Keratinocyte (primary cell): ENCODE results near the gene CUL1. TPM values are rescaled to one million over a fixed set of nuclear protein-coding genes. Genes with fewer than 3 reads are reported as not detected.

ENCODE experiments used
- DNase-seq: peaks from one replicate; pipeline ENCODE4 v3.0.0-alpha.2; 2011; ENCODE audit warnings: low read depth, missing footprints, low spot score
- FAIRE-seq: peaks from 2 replicates; lab custom pipeline; 2011; peaks lifted over from hg19 to GRCh38; lab: Jason Lieb, UNC
- H2AFZ ChIP-seq: 2 replicates; pipeline ENCODE4 v1.6.0; 2012; ENCODE audit warnings: low read length, control low read depth, inconsistent platforms; ENCODE audit not compliant: control insufficient read depth
- H3K27ac ChIP-seq: 2 replicates; pipeline ENCODE4 v1.5.1; 2011; ENCODE audit warnings: low read length; ENCODE audit not compliant: control insufficient read depth, insufficient read depth
- H3K27me3 ChIP-seq: 3 replicates; pipeline ENCODE4 v1.6.0; 2011; ENCODE audit warnings: low read length; ENCODE audit not compliant: control insufficient read depth, insufficient read depth; ENCODE audit errors: extremely low read depth
- H3K36me3 ChIP-seq, 2 experiments: 2 replicates in 1 of 2; 3 replicates in 1 of 2; pipeline ENCODE4 v1.5.1; 2011; ENCODE audit warnings: low read length in 2 of 2, mild to moderate bottlenecking in 1 of 2; ENCODE audit not compliant: control insufficient read depth in 2 of 2, insufficient read depth in 2 of 2; ENCODE audit errors: extremely low read depth in 1 of 2
- H3K4me1 ChIP-seq: 3 replicates; pipeline ENCODE4 v1.5.1; 2011; ENCODE audit warnings: low read length; ENCODE audit not compliant: control insufficient read depth, insufficient read depth; ENCODE audit errors: extremely low read depth
- H3K4me2 ChIP-seq: 3 replicates; pipeline ENCODE4 v1.6.0; 2011; ENCODE audit warnings: low read depth, low read length; ENCODE audit not compliant: control insufficient read depth, insufficient read depth; ENCODE audit errors: extremely low read depth
- H3K4me3 ChIP-seq, 3 experiments: fragments of 200-600 bp in 1 of 3; sonication (generic) in 1 of 3; 2 replicates in 2 of 3; 3 replicates in 1 of 3; pipeline ENCODE4 v1.5.1; 2011 to 2016; ENCODE audit warnings: low read length in 3 of 3, mild to moderate bottlenecking in 3 of 3, control low read depth in 2 of 3, inconsistent platforms in 1 of 3, low read depth in 1 of 3, mixed read lengths in 1 of 3, mixed run types in 1 of 3, moderate library complexity in 1 of 3; ENCODE audit not compliant: control insufficient read depth in 2 of 3, insufficient read depth in 2 of 3; ENCODE audit errors: extremely low read depth in 1 of 3
- H3K79me2 ChIP-seq: 2 replicates; pipeline ENCODE4 v1.6.0; 2012; ENCODE audit warnings: low read length; ENCODE audit not compliant: control insufficient read depth, insufficient read depth
- H3K9ac ChIP-seq: 3 replicates; pipeline ENCODE4 v1.6.0; 2011; ENCODE audit warnings: low read length; ENCODE audit not compliant: control insufficient read depth, insufficient read depth; ENCODE audit errors: extremely low read depth
- H3K9me1 ChIP-seq: 3 replicates; pipeline ENCODE4 v1.6.0; 2011; ENCODE audit warnings: low read length; ENCODE audit not compliant: control insufficient read depth, insufficient read depth; ENCODE audit errors: extremely low read depth
- H3K9me3 ChIP-seq: 2 replicates; pipeline ENCODE4 v1.5.1; 2012; ENCODE audit warnings: low read depth, low read length; ENCODE audit not compliant: control insufficient read depth
- H4K20me1 ChIP-seq: 3 replicates; pipeline ENCODE4 v1.6.0; 2011; ENCODE audit warnings: low read length; ENCODE audit not compliant: control insufficient read depth, insufficient read depth; ENCODE audit errors: extremely low read depth
- EZH2 ChIP-seq: IDR thresholded peaks from one replicate; pipeline ENCODE4 v1.6.1; 2012; ENCODE audit warnings: inconsistent platforms, mild to moderate bottlenecking, low read length, moderate library complexity
- dilution Hi-C: fragments of 300-500 bp; cut with MboI; formaldehyde crosslinking; loops from one replicate; pipeline ENCODE4 v1.7.0; 2020; ENCODE audit warnings: low sequenced_read_pairs; ENCODE audit not compliant: extremely low pct_ligation_motif_present
- polyA plus RNA-seq, 5 experiments: library from polyadenylated mRNA; depleted of rRNA in 3 of 5; stranded (reverse) in 3 of 5; stranded (forward) in 1 of 5; unstranded in 1 of 5; fragments of >200 nt; gene quantifications; 1 replicate in 1 of 5; 2 replicates in 3 of 5; 3 replicates in 1 of 5; pipeline versions ENCODE4 v1.2.1 to v1.2.3, GENCODE V29; 2011 to 2012; ENCODE audit warnings: missing spikeins in 2 of 5, low read depth in 1 of 5, low replicate concordance in 1 of 5
- TF ChIP-seq, protein P1 (sequence below), 3 experiments: IDR thresholded peaks in 1 of 3; conservative IDR thresholded peaks in 1 of 3; optimal IDR thresholded peaks in 1 of 3; 2 replicates in 2 of 3; 3 replicates in 1 of 3; pipeline versions ENCODE3 to v1.5.1; 2011; ENCODE audit warnings: low read length in 3 of 3, mild to moderate bottlenecking in 3 of 3, moderate library complexity in 2 of 3, control low read depth in 1 of 3, inconsistent platforms in 1 of 3; ENCODE audit not compliant: insufficient read depth in 2 of 3; ENCODE audit errors: extremely low read depth in 1 of 3

The CUL1 gene
- polyA plus RNA-seq, 1 donor (not counting 4 experiments of a cell fraction or from before 2014, with no cell fraction given), result 55.4 TPM

GRCh38 chr7:148787571-148788295 is 89.0 kb downstream of the CUL1 start:
- H3K27ac ChIP-seq, result no peak overlapping the region

GRCh38 chr7:148789220-148789619 is 90.5 kb downstream of the CUL1 start:
- TF ChIP-seq, protein P1, sequence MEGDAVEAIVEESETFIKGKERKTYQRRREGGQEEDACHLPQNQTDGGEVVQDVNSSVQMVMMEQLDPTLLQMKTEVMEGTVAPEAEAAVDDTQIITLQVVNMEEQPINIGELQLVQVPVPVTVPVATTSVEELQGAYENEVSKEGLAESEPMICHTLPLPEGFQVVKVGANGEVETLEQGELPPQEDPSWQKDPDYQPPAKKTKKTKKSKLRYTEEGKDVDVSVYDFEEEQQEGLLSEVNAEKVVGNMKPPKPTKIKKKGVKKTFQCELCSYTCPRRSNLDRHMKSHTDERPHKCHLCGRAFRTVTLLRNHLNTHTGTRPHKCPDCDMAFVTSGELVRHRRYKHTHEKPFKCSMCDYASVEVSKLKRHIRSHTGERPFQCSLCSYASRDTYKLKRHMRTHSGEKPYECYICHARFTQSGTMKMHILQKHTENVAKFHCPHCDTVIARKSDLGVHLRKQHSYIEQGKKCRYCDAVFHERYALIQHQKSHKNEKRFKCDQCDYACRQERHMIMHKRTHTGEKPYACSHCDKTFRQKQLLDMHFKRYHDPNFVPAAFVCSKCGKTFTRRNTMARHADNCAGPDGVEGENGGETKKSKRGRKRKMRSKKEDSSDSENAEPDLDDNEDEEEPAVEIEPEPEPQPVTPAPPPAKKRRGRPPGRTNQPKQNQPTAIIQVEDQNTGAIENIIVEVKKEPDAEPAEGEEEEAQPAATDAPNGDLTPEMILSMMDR (optimal IDR thresholded peaks at IDR 0.05 in 1 of 3, IDR thresholded peaks at IDR 0.05 in 1 of 3, conservative IDR thresholded peaks at IDR 0.05 in 1 of 3; ENCODE audit: extremely low read depth in 1 of 3, insufficient read depth in 2 of 3, low read length in 3 of 3), result no peak
- no peak for TF ChIP-seq EZH2
- Histone ChIP-seq H3K9me1 (no peaks in the 10 kb centered on the region), H3K4me3 (no peak overlapping the region), H3K27ac (no peak overlapping the region), H3K79me2 (no peaks in the 10 kb centered on the region), H3K27me3 (no peaks in the 10 kb centered on the region), H4K20me1 (no peaks in the 10 kb centered on the region), H3K36me3 (peaks cover 28 to 46% of the 10 kb centered on the region in 2 experiments), H3K9me3 (no peaks in the 10 kb centered on the region), H3K4me2 (no peak overlapping the region), H2AFZ (no peak overlapping the region), H3K9ac (no peak overlapping the region), H3K4me1 (peaks cover 5% of the 10 kb centered on the region)
- FAIRE-seq (no peak), DNase-seq (no peak)
- dilution Hi-C loops, result no loop called here

More at GRCh38 chr7:148787571-148788295, 89.0 kb downstream of the CUL1 start:
- Histone ChIP-seq H3K4me1 (peaks cover 13% of the 10 kb centered on the region), H4K20me1 (no peaks in the 10 kb centered on the region), H3K9me1 (no peaks in the 10 kb centered on the region), H3K36me3 (peaks cover 26 to 51% of the 10 kb centered on the region in 2 experiments), H3K4me2 (no peak overlapping the region), H3K4me3 (no peak overlapping the region), H3K79me2 (no peaks in the 10 kb centered on the region), H3K27me3 (no peaks in the 10 kb centered on the region), H2AFZ (no peak overlapping the region), H3K9me3 (no peaks in the 10 kb centered on the region), H3K9ac (no peak overlapping the region)
- no peak for TF ChIP-seq EZH2
- TF ChIP-seq, protein P1 (optimal IDR thresholded peaks at IDR 0.05 in 1 of 3, IDR thresholded peaks at IDR 0.05 in 1 of 3, conservative IDR thresholded peaks at IDR 0.05 in 1 of 3; ENCODE audit: extremely low read depth in 1 of 3, insufficient read depth in 2 of 3, low read length in 3 of 3), result no peak
- DNase-seq, result no peak
- dilution Hi-C loops, result no loop called here
- FAIRE-seq, result no peak
